NCI-H510A (cell line): ENCODE measurements around the gene ZNF664.

Experiments
- DNase-seq: peaks from one replicate; lab custom pipeline; 2025; lab: John Stamatoyannopoulos, UW

Gene ZNF664

GRCh38 chr12:124009781-124010180 lies 36.8 kb downstream of the ZNF664 start:
- DNase-seq: no peak

- DNase-seq: no peak
These were observed 37.7 kb downstream of the ZNF664 start for GRCh38 chr12:124010687-124011086.

- DNase-seq: no peak
These were observed 38.6 kb downstream of the ZNF664 start for GRCh38 chr12:124011435-124012115.

- no peak for DNase-seq
These were observed 40.1 kb downstream of the ZNF664 start for GRCh38 chr12:124013073-124013472.

- no peak for DNase-seq
These were observed 42.8 kb downstream of the ZNF664 start for GRCh38 chr12:124015494-124016461.

GRCh38 chr12:124017064-124017463 lies 44.0 kb downstream of the ZNF664 start:
- no peak for DNase-seq

GRCh38 chr12:124018539-124018938 lies 45.5 kb downstream of the ZNF664 start:
- DNase-seq: no peak

GRCh38 chr12:124019115-124019514 lies 46.1 kb downstream of the ZNF664 start:
- DNase-seq: no peak

- no peak for DNase-seq
These were observed 47.5 kb downstream of the ZNF664 start for GRCh38 chr12:124020514-124020949.

GRCh38 chr12:124021007-124021406 lies 48.0 kb downstream of the ZNF664 start:
- no peak for DNase-seq

- no peak for DNase-seq
These were observed 49.1 kb downstream of the ZNF664 start for GRCh38 chr12:124022161-124022560.

GRCh38 chr12:124024263-124024678 lies 51.3 kb downstream of the ZNF664 start:
- DNase-seq: no peak

GRCh38 chr12:124024776-124025175 lies 51.8 kb downstream of the ZNF664 start:
- DNase-seq: no peak

- no peak for DNase-seq
These were observed 52.6 kb downstream of the ZNF664 start for GRCh38 chr12:124025661-124026060.

GRCh38 chr12:124026755-124027745 lies 54.0 kb downstream of the ZNF664 start:
- no peak for DNase-seq

GRCh38 chr12:124027753-124028554 lies 54.9 kb downstream of the ZNF664 start:
- no peak for DNase-seq

- no peak for DNase-seq
These were observed 55.5 kb downstream of the ZNF664 start for GRCh38 chr12:124028555-124028925.

GRCh38 chr12:124030008-124030407 lies 57.0 kb downstream of the ZNF664 start:
- no peak for DNase-seq

- no peak for DNase-seq
These were observed 57.5 kb downstream of the ZNF664 start for GRCh38 chr12:124030510-124030909.

- no peak for DNase-seq
These were observed 58.0 kb downstream of the ZNF664 start for GRCh38 chr12:124031058-124031457.

- DNase-seq: no peak
These were observed 59.4 kb downstream of the ZNF664 start for GRCh38 chr12:124032265-124032886.
